Stimulated activated CD8-positive, alpha-beta memory T cell treated with anti-CD3 and anti-CD28 coated beads, Interleukin-15, amount 100 ng/mL, for 1 hour (primary cell): Measurements from ENCODE around the gene SLC10A7.
A peak's percentile ranks its signal among the peaks of the same experiment; 100 is the strongest.

ENCODE experiments used
- DNase-seq: peaks from one replicate; pipeline ENCODE4 v3.0.0-alpha.2; 2020; ENCODE audit warnings: low read depth

SLC10A7 gene

GRCh38 chr4:146521541-146522097, at the start of gene SLC10A7:
SLC10A7 (minus strand) TSS chr4:146521940; CDS start chr4:146521717, 223 bp downstream.
- peak; percentile 53 for DNase-seq

GRCh38 chr4:146567396-146567795, 45.7 kb upstream of the SLC10A7 start:
- DNase-seq, result no peak

GRCh38 chr4:146564492-146564891, 42.8 kb upstream of the SLC10A7 start:
- no peak for DNase-seq

DNA sequence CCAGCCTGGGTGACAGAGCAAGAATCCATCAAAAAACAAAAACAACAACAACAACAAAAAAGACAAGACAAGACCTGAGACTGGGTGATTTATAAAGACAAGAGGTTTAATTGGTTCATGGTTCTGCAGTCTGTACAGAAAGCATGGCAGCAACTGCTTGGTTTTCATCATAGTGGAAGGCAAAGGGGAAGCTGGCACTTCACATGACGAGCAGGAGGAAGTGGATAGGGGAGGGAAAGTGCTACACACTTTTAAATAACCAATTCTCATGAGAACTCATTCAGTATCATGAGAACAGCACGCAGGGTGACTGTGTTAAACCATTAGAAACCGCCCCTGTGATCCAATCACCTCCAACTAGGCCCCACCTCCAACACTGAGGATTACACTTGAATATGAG, 28.4 kb upstream of the SLC10A7 start:
- no peak for DNase-seq

GRCh38 chr4:146548443-146548842, 26.7 kb upstream of the SLC10A7 start:
- no peak for DNase-seq

GRCh38 chr4:146545102-146545501, 23.4 kb upstream of the SLC10A7 start:
- no peak for DNase-seq

- no peak for DNase-seq
These were observed 12.4 kb upstream of the SLC10A7 start for GRCh38 chr4:146534178-146534577.

- no peak for DNase-seq
These were observed 4.0 kb upstream of the SLC10A7 start for GRCh38 chr4:146525754-146526153.

- no peak for DNase-seq
These were observed 2.9 kb upstream of the SLC10A7 start for GRCh38 chr4:146524663-146525062.

GRCh38 chr4:146522869-146523205, 1.1 kb upstream of the SLC10A7 start:
- no peak for DNase-seq

- DNase-seq, result peak; percentile 74
These were observed 543 bp upstream of the SLC10A7 start for GRCh38 chr4:146522098-146522868.

DNA sequence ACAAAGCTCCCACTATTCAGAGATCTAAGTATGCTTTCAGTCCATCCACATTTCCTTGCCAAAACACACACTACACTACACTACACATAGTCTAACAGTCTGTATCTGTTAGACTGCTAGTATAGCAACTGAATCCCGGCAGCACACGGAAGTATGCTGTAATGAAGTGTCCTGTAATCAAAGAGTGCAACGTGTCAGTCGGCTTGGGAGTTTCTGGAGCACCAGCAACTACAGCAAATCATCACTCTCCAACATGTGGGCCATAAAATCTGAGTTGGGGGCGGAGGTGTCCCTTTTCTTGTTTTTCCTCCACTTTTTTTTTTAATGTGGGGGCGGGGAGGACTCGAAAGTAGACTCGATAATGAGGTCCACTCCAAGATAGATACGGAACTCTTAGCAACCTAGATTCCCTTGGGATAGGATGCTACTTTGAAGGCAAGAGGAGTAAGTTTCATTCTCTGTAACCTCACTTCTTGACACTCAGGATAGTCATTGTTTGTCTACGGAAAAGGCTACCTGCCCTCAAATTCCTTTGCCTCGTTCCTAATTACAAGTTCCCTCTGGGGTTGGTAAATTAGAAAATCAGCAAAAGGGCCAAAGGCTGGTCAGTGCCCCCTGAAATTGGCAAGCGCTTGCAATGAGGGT, 722 bp downstream of the SLC10A7 start:
- no peak for DNase-seq

DNA sequence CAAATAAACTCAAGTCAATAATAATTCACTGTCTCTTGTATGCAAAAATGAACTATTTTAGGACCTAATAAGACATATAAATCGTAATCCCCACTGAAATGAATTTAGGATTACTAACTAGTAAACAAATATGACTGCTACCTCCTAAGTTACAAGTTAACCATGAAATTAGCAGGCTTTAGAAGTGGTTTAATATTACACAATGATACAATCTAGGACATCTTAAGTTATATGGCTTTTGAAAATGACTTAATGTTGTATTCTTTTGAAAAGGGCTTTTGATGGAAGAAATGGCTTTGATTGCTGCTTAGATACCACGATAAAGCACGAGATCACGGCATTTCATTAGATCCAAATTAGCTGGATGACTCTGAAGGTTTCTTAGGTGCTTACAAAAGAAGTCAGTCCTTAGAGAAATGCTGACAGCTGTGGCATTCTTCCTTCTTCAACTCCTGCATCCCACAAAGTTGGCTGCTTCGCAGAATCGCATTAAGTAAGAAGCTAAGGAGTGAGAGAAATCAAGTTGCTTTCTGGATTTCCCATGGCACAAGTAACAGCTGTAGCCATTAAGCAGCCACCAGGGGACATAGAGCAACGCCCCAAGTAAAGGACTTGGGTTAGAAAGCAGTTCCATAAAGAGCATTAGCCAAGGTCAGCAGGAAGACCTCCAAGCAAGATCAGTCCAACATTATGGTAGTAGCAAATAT, 6.9 kb downstream of the SLC10A7 start:
- no peak for DNase-seq

- no peak for DNase-seq
These were observed 8.2 kb downstream of the SLC10A7 start for GRCh38 chr4:146513548-146513947.

- no peak for DNase-seq
These were observed 10.4 kb downstream of the SLC10A7 start for GRCh38 chr4:146511381-146511780.

- no peak for DNase-seq
These were observed 10.8 kb downstream of the SLC10A7 start for GRCh38 chr4:146510942-146511341.

DNA sequence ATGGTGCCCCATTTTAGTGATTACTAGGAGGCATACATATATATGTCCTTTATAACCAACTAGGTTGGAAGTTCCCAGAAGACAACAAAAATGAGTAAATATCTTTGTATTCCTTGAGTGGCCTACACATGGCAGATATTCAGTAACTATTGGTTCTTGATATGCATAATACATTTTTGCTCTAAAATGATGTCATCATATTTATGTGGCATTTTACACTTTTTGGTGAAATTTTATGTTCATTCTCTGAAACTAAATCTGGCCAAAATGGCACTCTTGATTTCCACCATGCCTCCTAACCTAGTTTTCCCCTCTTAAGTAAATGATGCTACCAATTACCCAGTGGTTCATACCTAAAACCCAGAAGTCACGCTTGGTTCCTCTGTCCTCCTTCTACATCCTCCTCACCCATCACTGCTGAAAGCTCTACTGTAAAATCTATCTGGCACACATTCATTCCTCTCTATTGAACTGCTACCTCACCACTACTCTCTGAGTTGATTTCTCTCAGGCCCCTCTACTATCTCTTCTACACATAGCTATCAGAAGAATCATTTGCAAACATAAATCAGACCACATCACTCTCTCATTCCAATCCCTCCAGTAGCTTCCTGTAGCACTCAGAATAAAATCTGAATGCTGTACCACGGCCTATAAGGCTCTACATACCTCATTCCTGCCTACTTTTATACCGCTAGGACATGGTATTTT, 13.4 kb downstream of the SLC10A7 start:
- no peak for DNase-seq

GRCh38 chr4:146507632-146508031, 14.1 kb downstream of the SLC10A7 start:
- no peak for DNase-seq

DNA sequence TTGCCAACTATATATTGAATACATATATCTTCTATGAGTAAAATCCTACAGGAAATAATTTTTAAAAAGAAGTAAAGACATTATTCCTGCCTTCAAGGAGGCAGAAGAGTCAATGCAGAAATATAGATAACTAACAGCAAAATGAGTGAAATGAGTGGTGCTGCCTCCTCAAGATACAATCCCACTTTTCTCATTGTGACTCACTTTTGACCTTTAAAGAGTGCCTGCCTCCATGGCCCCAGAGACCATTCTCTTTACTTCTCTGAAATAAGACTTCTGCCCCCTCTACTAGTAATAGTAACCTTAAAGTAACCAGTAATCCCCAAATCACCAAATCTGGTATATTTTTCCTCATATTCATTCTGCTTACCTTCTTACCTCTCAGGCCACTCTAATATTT, 15.5 kb downstream of the SLC10A7 start:
- no peak for DNase-seq

DNA sequence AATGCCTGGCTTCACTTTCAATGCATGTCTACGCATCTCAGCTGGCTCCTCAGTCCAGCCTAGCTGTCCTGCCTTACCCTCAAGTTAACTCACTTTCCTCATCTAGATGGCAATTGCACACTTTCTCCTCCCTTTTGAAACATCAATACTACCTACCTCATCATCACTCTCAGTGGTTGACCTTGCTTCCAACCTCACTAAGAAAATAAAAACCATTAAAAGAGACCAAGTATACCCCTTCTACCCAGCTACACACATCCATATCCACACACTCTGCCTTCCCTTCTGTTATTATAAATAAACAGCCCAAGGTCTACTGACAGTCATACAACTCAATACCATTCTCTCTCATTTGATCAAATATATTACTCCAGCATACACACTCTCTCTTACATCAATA, 21.5 kb downstream of the SLC10A7 start:
- no peak for DNase-seq

- no peak for DNase-seq
These were observed 23.4 kb downstream of the SLC10A7 start for GRCh38 chr4:146498291-146498690.

DNA sequence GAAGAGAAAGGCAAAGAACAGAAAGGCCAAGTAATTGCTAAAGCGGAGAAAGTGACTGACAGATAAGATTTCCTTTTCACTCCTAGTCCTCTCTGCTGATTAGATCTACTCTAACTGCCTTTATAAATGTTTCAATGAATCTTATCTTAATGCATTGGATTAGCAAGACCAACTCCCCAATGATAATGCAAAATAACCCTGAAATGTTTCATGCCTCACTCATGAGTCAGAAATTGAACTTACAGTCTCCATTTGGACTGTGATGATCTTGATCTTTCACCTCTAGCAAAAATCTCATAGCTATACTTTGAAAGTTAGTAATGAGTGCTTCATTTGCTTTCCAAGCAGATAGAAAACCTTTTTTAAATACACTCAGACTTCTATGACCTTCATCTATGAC, 26.5 kb downstream of the SLC10A7 start:
- no peak for DNase-seq
